Measurements from ENCODE around the gene SAMMSON. TPM values are rescaled to one million over a fixed set of nuclear protein-coding genes. Genes with fewer than 3 reads are reported as not detected.

The SAMMSON gene
- total and polyA plus RNA-seq, 2 donors (not counting 1 experiment from before 2014, with no cell fraction given), result under 0.01 TPM; not detected in 1

GRCh38 chr3:70028361-70028760 lies 28.8 kb downstream of the SAMMSON start:
- Histone ChIP-seq H3K27me3 (ENCODE audit: control insufficient read depth, insufficient read depth, low read length) (no peaks in the 10 kb centered on the region), H3K4me3 (replicated peaks in 1 of 4; ENCODE audit: control extremely low read depth in 1 of 4, insufficient read depth in 1 of 4, low read depth in 3 of 4, low read length in 4 of 4) (no peak overlapping the region), H3K9ac (ENCODE audit: insufficient read depth, low read length) (no peak overlapping the region), H4K20me1 (ENCODE audit: control insufficient read depth, extremely low read depth, insufficient read depth, low read length) (no peaks in the 10 kb centered on the region), H3K4me2 (ENCODE audit: extremely low read depth, insufficient read depth, low read length) (no peak overlapping the region), H2AFZ (ENCODE audit: low read length) (no peak overlapping the region), H3K79me2 (ENCODE audit: control insufficient read depth, insufficient read depth, low read length) (no peaks in the 10 kb centered on the region), H3K36me3 (ENCODE audit: control insufficient read depth, insufficient read depth, low read length) (no peaks in the 10 kb centered on the region), H3K9me3 (ENCODE audit: control insufficient read depth, insufficient read depth, low read depth, low read length) (no peaks in the 10 kb centered on the region), H3K4me1 (ENCODE audit: control insufficient read depth, extremely low read depth, insufficient read depth, low read length) (no peaks in the 10 kb centered on the region), H3K27ac (ENCODE audit: insufficient read depth, low read length) (no peak overlapping the region)
- TF ChIP-seq CTCF (conservative IDR thresholded peaks at IDR 0.05 in 1 of 2, IDR thresholded peaks at IDR 0.05 in 1 of 2; ENCODE audit: low read depth in 1 of 2, low read length in 2 of 2), result no peak
- no peak for TF ChIP-seq EZH2 (IDR thresholded peaks at IDR 0.05; ENCODE audit: low read length, missing control alignments)
- DNase-seq (ENCODE audit: low read depth in 2 of 2), result no peak

- Histone ChIP-seq H3K36me3 (ENCODE audit: control insufficient read depth, insufficient read depth, low read length) (no peaks in the 10 kb centered on the region), H3K4me3 (replicated peaks in 1 of 4; ENCODE audit: control extremely low read depth in 1 of 4, insufficient read depth in 1 of 4, low read depth in 3 of 4, low read length in 4 of 4) (no peak overlapping the region), H3K9ac (ENCODE audit: insufficient read depth, low read length) (no peak overlapping the region), H2AFZ (ENCODE audit: low read length) (no peak overlapping the region), H4K20me1 (ENCODE audit: control insufficient read depth, extremely low read depth, insufficient read depth, low read length) (no peaks in the 10 kb centered on the region), H3K27me3 (ENCODE audit: control insufficient read depth, insufficient read depth, low read length) (no peaks in the 10 kb centered on the region), H3K4me2 (ENCODE audit: extremely low read depth, insufficient read depth, low read length) (no peak overlapping the region), H3K9me3 (ENCODE audit: control insufficient read depth, insufficient read depth, low read depth, low read length) (no peaks in the 10 kb centered on the region), H3K4me1 (ENCODE audit: control insufficient read depth, extremely low read depth, insufficient read depth, low read length) (no peaks in the 10 kb centered on the region), H3K27ac (ENCODE audit: insufficient read depth, low read length) (no peak overlapping the region), H3K79me2 (ENCODE audit: control insufficient read depth, insufficient read depth, low read length) (no peaks in the 10 kb centered on the region)
- TF ChIP-seq EZH2 (IDR thresholded peaks at IDR 0.05; ENCODE audit: low read length, missing control alignments) (no peak), CTCF (conservative IDR thresholded peaks at IDR 0.05 in 1 of 2, IDR thresholded peaks at IDR 0.05 in 1 of 2; ENCODE audit: low read depth in 1 of 2, low read length in 2 of 2) (no peak)
- no peak for DNase-seq (ENCODE audit: low read depth in 2 of 2)
Observed at GRCh38 chr3:70038693-70039092, 39.2 kb downstream of the SAMMSON start.

- no peak overlapping the region for H3K4me3 ChIP-seq (replicated peaks in 1 of 4; ENCODE audit: control extremely low read depth in 1 of 4, insufficient read depth in 1 of 4, low read depth in 3 of 4, low read length in 4 of 4)
- DNase-seq (ENCODE audit: low read depth in 2 of 2), result no peak
- TF ChIP-seq EZH2 (IDR thresholded peaks at IDR 0.05; ENCODE audit: low read length, missing control alignments) (no peak), CTCF (conservative IDR thresholded peaks at IDR 0.05 in 1 of 2, IDR thresholded peaks at IDR 0.05 in 1 of 2; ENCODE audit: low read depth in 1 of 2, low read length in 2 of 2) (no peak)
- H3K9ac ChIP-seq (ENCODE audit: insufficient read depth, low read length), result no peak overlapping the region
- no peak overlapping the region for H3K4me2 ChIP-seq (ENCODE audit: extremely low read depth, insufficient read depth, low read length)
- no peaks in the 10 kb centered on the region for H3K79me2 ChIP-seq (ENCODE audit: control insufficient read depth, insufficient read depth, low read length)
- no peaks in the 10 kb centered on the region for H3K27me3 ChIP-seq (ENCODE audit: control insufficient read depth, insufficient read depth, low read length)
- H3K27ac ChIP-seq (ENCODE audit: insufficient read depth, low read length), result no peak overlapping the region
- H4K20me1 ChIP-seq (ENCODE audit: control insufficient read depth, extremely low read depth, insufficient read depth, low read length), result no peaks in the 10 kb centered on the region
- no peaks in the 10 kb centered on the region for H3K4me1 ChIP-seq (ENCODE audit: control insufficient read depth, extremely low read depth, insufficient read depth, low read length)
- no peak overlapping the region for H2AFZ ChIP-seq (ENCODE audit: low read length)
- H3K9me3 ChIP-seq (ENCODE audit: control insufficient read depth, insufficient read depth, low read depth, low read length), result no peaks in the 10 kb centered on the region
- H3K36me3 ChIP-seq (ENCODE audit: control insufficient read depth, insufficient read depth, low read length), result no peaks in the 10 kb centered on the region
Observed at GRCh38 chr3:70040386-70040785, 40.9 kb downstream of the SAMMSON start.

Measured in fibroblast of lung (primary cell).